SK-N-SH treated with all-trans-retinoic acid at 6 μM for 48 hours (cell line): ENCODE results near the gene ALK.

Experiments
- ATAC-seq: fragments of 200-7000 bp; cut with Tn5 transposase; 3 replicates; pipeline ENCODE4 v1.9.1; 2020; ENCODE audit warnings: mild to moderate bottlenecking, moderate library complexity
- BACH2 ChIP-seq: fragments of 250-450 bp; sonication (Bioruptor Pico); IDR thresholded peaks from 2 replicates; pipeline ENCODE4 v1.9.0; 2021; ENCODE audit warnings: mild to moderate bottlenecking, borderline replicate concordance
- CSDC2 ChIP-seq: fragments of 250-450 bp; sonication (Bioruptor Pico); IDR thresholded peaks from 2 replicates; pipeline ENCODE4 v1.5.0; 2020; ENCODE audit warnings: mild to moderate bottlenecking, moderate library complexity
- CSRNP3 ChIP-seq: fragments of 250-450 bp; sonication (Bioruptor Pico); IDR thresholded peaks from 2 replicates; pipeline ENCODE4 v1.5.1; 2021; ENCODE audit warnings: mild to moderate bottlenecking, moderate library complexity
- ESRRG ChIP-seq: fragments of 250-450 bp; sonication (Bioruptor Pico); IDR thresholded peaks from 2 replicates; pipeline ENCODE4 v1.6.1; 2021; ENCODE audit warnings: mild to moderate bottlenecking
- GLIS3 ChIP-seq: fragments of 250-450 bp; sonication (Bioruptor Pico); IDR thresholded peaks from 2 replicates; pipeline ENCODE4 v1.5.0; 2020; ENCODE audit warnings: mild to moderate bottlenecking, moderate library complexity
- ISL1 ChIP-seq: fragments of 250-450 bp; sonication (Bioruptor Pico); IDR thresholded peaks from 2 replicates; pipeline ENCODE4 v2.1.2; 2022; ENCODE audit warnings: mild to moderate bottlenecking, moderate library complexity
- OSR1 ChIP-seq: fragments of 250-450 bp; sonication (Bioruptor Pico); IDR thresholded peaks from 2 replicates; pipeline ENCODE4 v1.8.0; 2022; ENCODE audit warnings: moderate library complexity, mild to moderate bottlenecking, inconsistent platforms
- PATZ1 ChIP-seq: fragments of 250-450 bp; sonication (Bioruptor Pico); IDR thresholded peaks from 2 replicates; pipeline ENCODE4 v1.8.0; 2020; ENCODE audit warnings: mild to moderate bottlenecking, moderate library complexity, borderline replicate concordance
- PPARA ChIP-seq: fragments of 250-450 bp; sonication (Bioruptor Pico); IDR thresholded peaks from 2 replicates; pipeline ENCODE4 v1.5.0; 2020; ENCODE audit warnings: mild to moderate bottlenecking, borderline replicate concordance
- SNAI2 ChIP-seq: fragments of 250-450 bp; sonication (Bioruptor Pico); IDR thresholded peaks from 2 replicates; pipeline ENCODE4 v1.5.0; 2020; ENCODE audit warnings: mild to moderate bottlenecking, moderate library complexity
- TCF4 ChIP-seq: fragments of 250-450 bp; sonication (Bioruptor Pico); IDR thresholded peaks from 2 replicates; pipeline ENCODE4 v1.8.0; 2021; ENCODE audit warnings: mild to moderate bottlenecking, moderate library complexity, borderline replicate concordance
- TOX ChIP-seq: fragments of 250-450 bp; sonication (Bioruptor Pico); IDR thresholded peaks from 2 replicates; pipeline ENCODE4 v1.8.0; 2021; ENCODE audit warnings: mild to moderate bottlenecking, moderate library complexity, borderline replicate concordance
- ZC3H10 ChIP-seq: fragments of 250-450 bp; sonication (Bioruptor Pico); IDR thresholded peaks from 2 replicates; pipeline ENCODE4 v1.5.1; 2021; ENCODE audit warnings: mild to moderate bottlenecking, moderate library complexity
- ZFP3 ChIP-seq: fragments of 250-450 bp; sonication (Bioruptor Pico); IDR thresholded peaks from 2 replicates; pipeline ENCODE4 v1.5.0; 2020; ENCODE audit warnings: mild to moderate bottlenecking, moderate library complexity
- ZFP30 ChIP-seq: fragments of 450-650 bp; formaldehyde crosslinking; IDR thresholded peaks from 2 replicates; pipeline ENCODE4 v1.5.0; 2022; ENCODE audit warnings: mild to moderate bottlenecking, moderate library complexity
- ZNF565 ChIP-seq: fragments of 450-650 bp; formaldehyde crosslinking; conservative IDR thresholded peaks from 2 replicates; pipeline ENCODE4 v1.5.0; 2020; ENCODE audit warnings: low read depth, mild to moderate bottlenecking, moderate library complexity
- ZNF70 ChIP-seq: fragments of 450-650 bp; formaldehyde crosslinking; IDR thresholded peaks from 2 replicates; pipeline ENCODE4 v1.5.0; 2020; ENCODE audit warnings: mild to moderate bottlenecking, moderate library complexity
- ZNF8 ChIP-seq: fragments of 450-650 bp; formaldehyde crosslinking; IDR thresholded peaks from 2 replicates; pipeline ENCODE4 v1.5.0; 2020; ENCODE audit warnings: mild to moderate bottlenecking, moderate library complexity
- TF ChIP-seq, protein P1 (sequence below): fragments of 250-450 bp; sonication (Bioruptor Pico); IDR thresholded peaks from 2 replicates; pipeline ENCODE4 v1.8.0; 2021; ENCODE audit warnings: low read depth, mild to moderate bottlenecking, moderate library complexity, borderline replicate concordance
- TF ChIP-seq, protein P2 (sequence below): fragments of 250-450 bp; sonication (Bioruptor Pico); IDR thresholded peaks from 2 replicates; pipeline ENCODE4 v1.5.1; 2020; ENCODE audit warnings: low read depth, mild to moderate bottlenecking, moderate library complexity
- TF ChIP-seq, protein P3 (sequence below): fragments of 250-450 bp; sonication (Bioruptor Pico); IDR thresholded peaks from 2 replicates; pipeline ENCODE4 v1.5.0; 2020; ENCODE audit warnings: mild to moderate bottlenecking, moderate library complexity

Gene ALK

DNA sequence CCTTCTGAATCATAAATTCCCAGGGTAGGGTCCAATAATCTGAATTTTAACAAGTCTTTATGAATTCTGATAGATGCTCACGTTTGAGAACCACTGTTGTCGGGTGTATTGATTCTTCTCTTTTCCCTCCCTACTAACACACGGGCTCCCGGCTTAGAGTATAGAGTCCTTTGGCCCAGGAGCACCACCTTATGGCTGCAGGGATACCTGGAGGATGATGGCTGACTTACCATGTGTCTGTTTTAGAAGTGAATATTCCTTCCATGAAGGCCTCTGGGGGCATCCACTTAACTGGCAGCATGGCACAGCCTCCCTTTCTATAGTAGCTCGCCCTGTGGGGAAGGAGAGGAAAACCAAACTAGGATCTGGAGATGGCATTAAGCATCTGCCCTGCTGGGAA, 714.4 kb downstream of the ALK start:
- no peak for TF ChIP-seq ZFP30 (CRISPR knock-in tag)
- no peak for TF ChIP-seq ESRRG (CRISPR knock-in tag)
- no peak for TF ChIP-seq TCF4 (CRISPR knock-in tag)
- TF ChIP-seq ZC3H10 (CRISPR knock-in tag): no peak
- TF ChIP-seq ZNF70 (CRISPR knock-in tag): no peak
- no peak for TF ChIP-seq BACH2 (CRISPR knock-in tag)
- TF ChIP-seq GLIS3: no peak
- TF ChIP-seq SNAI2 (CRISPR knock-in tag): no peak
- TF ChIP-seq PATZ1 (CRISPR knock-in tag): no peak
- no peak for TF ChIP-seq TOX
- TF ChIP-seq OSR1 (CRISPR knock-in tag): no peak
- TF ChIP-seq, protein P1, sequence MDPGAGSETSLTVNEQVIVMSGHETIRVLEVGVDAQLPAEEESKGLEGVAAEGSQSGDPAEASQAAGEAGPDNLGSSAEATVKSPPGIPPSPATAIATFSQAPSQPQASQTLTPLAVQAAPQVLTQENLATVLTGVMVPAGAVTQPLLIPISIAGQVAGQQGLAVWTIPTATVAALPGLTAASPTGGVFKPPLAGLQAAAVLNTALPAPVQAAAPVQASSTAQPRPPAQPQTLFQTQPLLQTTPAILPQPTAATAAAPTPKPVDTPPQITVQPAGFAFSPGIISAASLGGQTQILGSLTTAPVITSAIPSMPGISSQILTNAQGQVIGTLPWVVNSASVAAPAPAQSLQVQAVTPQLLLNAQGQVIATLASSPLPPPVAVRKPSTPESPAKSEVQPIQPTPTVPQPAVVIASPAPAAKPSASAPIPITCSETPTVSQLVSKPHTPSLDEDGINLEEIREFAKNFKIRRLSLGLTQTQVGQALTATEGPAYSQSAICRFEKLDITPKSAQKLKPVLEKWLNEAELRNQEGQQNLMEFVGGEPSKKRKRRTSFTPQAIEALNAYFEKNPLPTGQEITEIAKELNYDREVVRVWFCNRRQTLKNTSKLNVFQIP: no peak
- no peak for TF ChIP-seq ZNF8 (CRISPR knock-in tag)
- TF ChIP-seq, protein P2, sequence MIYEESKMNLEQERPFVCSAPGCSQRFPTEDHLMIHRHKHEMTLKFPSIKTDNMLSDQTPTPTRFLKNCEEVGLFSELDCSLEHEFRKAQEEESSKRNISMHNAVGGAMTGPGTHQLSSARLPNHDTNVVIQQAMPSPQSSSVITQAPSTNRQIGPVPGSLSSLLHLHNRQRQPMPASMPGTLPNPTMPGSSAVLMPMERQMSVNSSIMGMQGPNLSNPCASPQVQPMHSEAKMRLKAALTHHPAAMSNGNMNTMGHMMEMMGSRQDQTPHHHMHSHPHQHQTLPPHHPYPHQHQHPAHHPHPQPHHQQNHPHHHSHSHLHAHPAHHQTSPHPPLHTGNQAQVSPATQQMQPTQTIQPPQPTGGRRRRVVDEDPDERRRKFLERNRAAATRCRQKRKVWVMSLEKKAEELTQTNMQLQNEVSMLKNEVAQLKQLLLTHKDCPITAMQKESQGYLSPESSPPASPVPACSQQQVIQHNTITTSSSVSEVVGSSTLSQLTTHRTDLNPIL (CRISPR knock-in tag): no peak
- TF ChIP-seq, protein P3, sequence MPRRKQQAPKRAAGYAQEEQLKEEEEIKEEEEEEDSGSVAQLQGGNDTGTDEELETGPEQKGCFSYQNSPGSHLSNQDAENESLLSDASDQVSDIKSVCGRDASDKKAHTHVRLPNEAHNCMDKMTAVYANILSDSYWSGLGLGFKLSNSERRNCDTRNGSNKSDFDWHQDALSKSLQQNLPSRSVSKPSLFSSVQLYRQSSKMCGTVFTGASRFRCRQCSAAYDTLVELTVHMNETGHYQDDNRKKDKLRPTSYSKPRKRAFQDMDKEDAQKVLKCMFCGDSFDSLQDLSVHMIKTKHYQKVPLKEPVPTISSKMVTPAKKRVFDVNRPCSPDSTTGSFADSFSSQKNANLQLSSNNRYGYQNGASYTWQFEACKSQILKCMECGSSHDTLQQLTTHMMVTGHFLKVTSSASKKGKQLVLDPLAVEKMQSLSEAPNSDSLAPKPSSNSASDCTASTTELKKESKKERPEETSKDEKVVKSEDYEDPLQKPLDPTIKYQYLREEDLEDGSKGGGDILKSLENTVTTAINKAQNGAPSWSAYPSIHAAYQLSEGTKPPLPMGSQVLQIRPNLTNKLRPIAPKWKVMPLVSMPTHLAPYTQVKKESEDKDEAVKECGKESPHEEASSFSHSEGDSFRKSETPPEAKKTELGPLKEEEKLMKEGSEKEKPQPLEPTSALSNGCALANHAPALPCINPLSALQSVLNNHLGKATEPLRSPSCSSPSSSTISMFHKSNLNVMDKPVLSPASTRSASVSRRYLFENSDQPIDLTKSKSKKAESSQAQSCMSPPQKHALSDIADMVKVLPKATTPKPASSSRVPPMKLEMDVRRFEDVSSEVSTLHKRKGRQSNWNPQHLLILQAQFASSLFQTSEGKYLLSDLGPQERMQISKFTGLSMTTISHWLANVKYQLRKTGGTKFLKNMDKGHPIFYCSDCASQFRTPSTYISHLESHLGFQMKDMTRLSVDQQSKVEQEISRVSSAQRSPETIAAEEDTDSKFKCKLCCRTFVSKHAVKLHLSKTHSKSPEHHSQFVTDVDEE (CRISPR knock-in tag): no peak
- no peak for TF ChIP-seq ZNF565 (CRISPR knock-in tag)
- no peak for TF ChIP-seq PPARA (CRISPR knock-in tag)
- no peak for TF ChIP-seq ISL1
- TF ChIP-seq CSDC2: no peak
- no peak for TF ChIP-seq ZFP3 (CRISPR knock-in tag)
- peak; percentile 44 for ATAC-seq

GRCh38 chr2:29202819-29203495, 718.4 kb downstream of the ALK start:
- no peak for ATAC-seq
- TF ChIP-seq, protein P2 (CRISPR knock-in tag): no peak
- TF ChIP-seq ZFP30 (CRISPR knock-in tag) (no peak), CSRNP3 (no peak), SNAI2 (CRISPR knock-in tag) (no peak), OSR1 (CRISPR knock-in tag) (no peak), ZC3H10 (CRISPR knock-in tag) (no peak), ISL1 (no peak), ZNF8 (CRISPR knock-in tag) (no peak), CSDC2 (no peak), ZFP3 (CRISPR knock-in tag) (no peak)
- TF ChIP-seq, protein P3 (CRISPR knock-in tag): no peak
